ENCODE measurements around the gene PID1. TPM values are rescaled to one million over a fixed set of nuclear protein-coding genes. Genes with fewer than 3 reads are reported as not detected.

PID1 gene
- total RNA-seq, 4 donors from 2014 or later: 9.5 to 28.5 (median 21.2) TPM

- no peak for DNase-seq (ENCODE audit: low spot score in 2 of 2)
- intact Hi-C loops (cut with DNase I; ENCODE audit: low total_unique reads): no loop called here
- 90 to 93% methylated on average over 2 of the region's 2 CpGs for WGBS, 2 donors
- H3K4me3 ChIP-seq (ENCODE audit: low read depth, poor library complexity, severe bottlenecking): no peak overlapping the region
- TF ChIP-seq POLR2A (IDR thresholded peaks at IDR 0.05): no peak
- no peak for TF ChIP-seq CTCF (IDR thresholded peaks at IDR 0.05)
Measured at GRCh38 chr2:229090225-229090624, 180.9 kb downstream of the PID1 start.

- TF ChIP-seq POLR2A (IDR thresholded peaks at IDR 0.05) (no peak), CTCF (IDR thresholded peaks at IDR 0.05) (no peak)
- no peak overlapping the region for H3K4me3 ChIP-seq (ENCODE audit: low read depth, poor library complexity, severe bottlenecking)
- 59 to 72% methylated on average over 3 of the region's 3 CpGs for WGBS, 2 donors
- DNase-seq (ENCODE audit: low spot score in 2 of 2): no peak
- intact Hi-C loops (cut with DNase I; ENCODE audit: low total_unique reads): no loop called here
Measured at GRCh38 chr2:229089776-229090175, 181.3 kb downstream of the PID1 start.

GRCh38 chr2:229088966-229089700, 182.0 kb downstream of the PID1 start:
- intact Hi-C loops (cut with DNase I; ENCODE audit: low total_unique reads): no loop called here
- TF ChIP-seq CTCF (IDR thresholded peaks at IDR 0.05) (no peak), POLR2A (IDR thresholded peaks at IDR 0.05) (no peak)
- DNase-seq (ENCODE audit: low spot score in 2 of 2): no peak
- H3K4me3 ChIP-seq (ENCODE audit: low read depth, poor library complexity, severe bottlenecking): no peak overlapping the region
- 73 to 80% methylated on average over 7 of the region's 7 CpGs for WGBS, 2 donors

GRCh38 chr2:229088517-229088913, 182.6 kb downstream of the PID1 start:
- DNase-seq (ENCODE audit: low spot score in 2 of 2): no peak
- no peak for TF ChIP-seq POLR2A (IDR thresholded peaks at IDR 0.05)
- no peak for TF ChIP-seq CTCF (IDR thresholded peaks at IDR 0.05)
- 66 to 71% methylated on average over 2 of the region's 2 CpGs for WGBS, 2 donors
- no peak overlapping the region for H3K4me3 ChIP-seq (ENCODE audit: low read depth, poor library complexity, severe bottlenecking)
- intact Hi-C loops (cut with DNase I; ENCODE audit: low total_unique reads): no loop called here

GRCh38 chr2:229087843-229088516, 183.1 kb downstream of the PID1 start:
- DNase-seq (ENCODE audit: low spot score in 2 of 2): no peak
- WGBS, 2 donors: 60 to 64% methylated on average over 6 of the region's 6 CpGs
- H3K4me3 ChIP-seq (ENCODE audit: low read depth, poor library complexity, severe bottlenecking): no peak overlapping the region
- intact Hi-C loops (cut with DNase I; ENCODE audit: low total_unique reads): no loop called here
- TF ChIP-seq CTCF (IDR thresholded peaks at IDR 0.05): no peak
- no peak for TF ChIP-seq POLR2A (IDR thresholded peaks at IDR 0.05)

All from lower leg skin (tissue), 4 donors.